Measurements from ENCODE around the gene ARAP2. TPM values are rescaled to one million over a fixed set of nuclear protein-coding genes. Genes with fewer than 3 reads are reported as not detected.

ARAP2 gene
- total RNA-seq, 1 experiment from 2014 or later: 13.6 TPM

- BruUV-seq (replicated peaks): no TSS peak
- Histone ChIP-seq H3K9me2 (ENCODE audit: insufficient read depth) (no peaks in the 10 kb centered on the region; the same call in 1 of the 2 replicates), H3K36me3 (ENCODE audit: control insufficient read depth in 1 of 2, insufficient read depth in 2 of 2, low read length in 2 of 2) (no peaks in the 10 kb centered on the region), H3K4me2 (ENCODE audit: low read length) (no peak overlapping the region), H3K9ac (ENCODE audit: low read length) (no peak overlapping the region), H3K79me2 (ENCODE audit: insufficient read depth, low read length) (no peaks in the 10 kb centered on the region), H3K27ac (ENCODE audit: low read depth, low read length) (no peak overlapping the region), H3K27me3 (ENCODE audit: insufficient read depth, low read length) (no peaks in the 10 kb centered on the region), H2AFZ (ENCODE audit: low read depth, low read length, poor library complexity, severe bottlenecking) (no peak overlapping the region), H4K20me1 (ENCODE audit: insufficient read depth) (no peaks in the 10 kb centered on the region), H3K9me3 (ENCODE audit: control insufficient read depth in 1 of 2, insufficient read depth in 1 of 2, low read depth in 1 of 2, low read length in 2 of 2) (no peaks in the 10 kb centered on the region), H3K4me1 (ENCODE audit: control insufficient read depth in 1 of 2, insufficient read depth in 2 of 2, low read length in 2 of 2) (no peaks in the 10 kb centered on the region), H3K4me3 (replicated peaks in 1 of 2; ENCODE audit: low read depth in 1 of 2, low read length in 2 of 2) (no peak overlapping the region)
- ATAC-seq: no peak
- ChIA-PET CTCF (no interaction called here), RAD21 (ENCODE audit: low non-redundant PET in 1 of 2, low total read pairs in 2 of 2, uncharacterized antibody in 2 of 2, unreplicated experiment in 2 of 2) (no interaction called here), POLR2A (no interaction called here)
- intact Hi-C loops (cut with micrococcal nuclease): no loop called here
- TF ChIP-seq CEBPB (IDR thresholded peaks at IDR 0.05; ENCODE audit: low read depth): no peak
- TF ChIP-seq MAX (IDR thresholded peaks at IDR 0.05): no peak
- no peak for TF ChIP-seq REST (IDR thresholded peaks at IDR 0.05; ENCODE audit: low read depth)
- TF ChIP-seq SRF (IDR thresholded peaks at IDR 0.05; ENCODE audit: low read depth): no peak
- TF ChIP-seq ELF1 (IDR thresholded peaks at IDR 0.05; ENCODE audit: borderline replicate concordance, low read depth): no peak
- no peak for TF ChIP-seq ZBTB33 (IDR thresholded peaks at IDR 0.05; ENCODE audit: extremely low read depth, insufficient replicate concordance, low read length)
- no peak for TF ChIP-seq EZH2phosphoT487 (IDR thresholded peaks at IDR 0.05; ENCODE audit: borderline replicate concordance)
- no peak for TF ChIP-seq RAD21 (IDR thresholded peaks at IDR 0.05; ENCODE audit: low read depth)
- TF ChIP-seq JUND (IDR thresholded peaks at IDR 0.05): no peak
- TF ChIP-seq EZH2 (IDR thresholded peaks at IDR 0.05): no peak
- TF ChIP-seq CBX3 (IDR thresholded peaks at IDR 0.05; ENCODE audit: low read depth): no peak
- TF ChIP-seq EGR1 (IDR thresholded peaks at IDR 0.05; ENCODE audit: low read depth): no peak
- TF ChIP-seq FOSL1 (IDR thresholded peaks at IDR 0.05; ENCODE audit: low read depth): no peak
- TF ChIP-seq SP1 (IDR thresholded peaks at IDR 0.05; ENCODE audit: low read depth): no peak
- DNase-seq (ENCODE audit: low read depth, low spot score): no peak
These were observed 207.2 kb downstream of the ARAP2 start for GRCh38 chr4:36037127-36037526.

Data from HCT116 (cell line).